Sigmoid colon (tissue), 7 donors: ENCODE results near the gene IL9R. TPM values are rescaled to one million over a fixed set of nuclear protein-coding genes. Genes with fewer than 3 reads are reported as not detected.
"Not testable (repeated sequence)": the region's sequence is repeated elsewhere in the genome, so short reads cannot be mapped to it uniquely, and the experiment has no call there.

Experiments
- DNase-seq: peaks from one replicate; pipeline ENCODE4 v3.0.0-alpha.2; 2019
- H3K27ac ChIP-seq, 4 donors: fragments of 200-600 bp; sonication (generic); one replicate each; pipeline ENCODE4 v1.5.1; 2016 to 2019; ENCODE audit warnings: mild to moderate bottlenecking in 1 of 4
- H3K27me3 ChIP-seq, 3 donors: fragments of 200-600 bp; sonication (generic); one replicate each; pipeline ENCODE4 v1.5.1; 2019; ENCODE audit warnings: mild to moderate bottlenecking in 1 of 3
- H3K36me3 ChIP-seq, 4 donors: fragments of 200-600 bp; sonication (generic); one replicate each; pipeline ENCODE4 v1.5.1; 2016 to 2019
- H3K4me1 ChIP-seq, 4 donors: fragments of 200-600 bp; sonication (generic); one replicate each; pipeline ENCODE4 v1.5.1; 2017 to 2019
- H3K4me3 ChIP-seq, 4 donors: fragments of 200-600 bp; sonication (generic); one replicate each; pipeline ENCODE4 v1.5.1; 2017 to 2019; ENCODE audit warnings: mild to moderate bottlenecking in 2 of 4, moderate library complexity in 1 of 4
- H3K9me3 ChIP-seq, 4 donors: fragments of 200-600 bp in 3 of 4; sonication (generic) in 3 of 4; one replicate each; pipeline versions ENCODE4 v1.5.1 to v1.6.1; 2013 to 2019
- EP300 ChIP-seq, 4 donors: sonication (generic); formaldehyde crosslinking; IDR thresholded peaks; one replicate each; pipeline ENCODE4 v1.6.1; 2017; ENCODE audit warnings: antibody characterized with exemption in 4 of 4
- POLR2A ChIP-seq, 2 donors: fragments of 450-650 bp; IDR thresholded peaks; one replicate each; pipeline ENCODE4 v1.6.1; 2016; ENCODE audit warnings: antibody characterized with exemption in 2 of 2, mild to moderate bottlenecking in 2 of 2, moderate library complexity in 2 of 2
- POLR2AphosphoS5 ChIP-seq, 4 donors: sonication (generic); formaldehyde crosslinking; IDR thresholded peaks; one replicate each; pipeline ENCODE4 v1.6.1; 2017; ENCODE audit warnings: antibody characterized with exemption in 4 of 4
- WGBS, 2 donors: extraction: QIAGEN DNeasy Blood & Tissue Kit; methylation state at CpG; one replicate each; pipeline ENCODE4 v1.1.7; 2013; 5-methylcytosine and 5-hydroxymethylcytosine counted together
- intact Hi-C: fragments of 100-400 bp; cut with DNase I; formaldehyde crosslinking; loops from one replicate; pipeline ENCODE4 v1.15.1; 2023
- polyA plus RNA-seq, 3 donors: library from polyadenylated mRNA; stranded (reverse); fragments of 200-250 nt; gene quantifications; one replicate each; pipeline ENCODE4 v1.2.3, GENCODE V29; 2013
- total RNA-seq, 4 donors: library from RNA; depleted of rRNA; stranded (reverse); fragments of >200 nt; gene quantifications; one replicate each; pipeline ENCODE4 v1.1.0, GENCODE V29; 2016
- TF ChIP-seq, protein P1 (sequence below), 4 experiments: fragments of 450-650 bp in 3 of 4; fragments of 200-600 bp in 1 of 4; IDR thresholded peaks; one replicate each; pipeline ENCODE4 v1.5.1; 2016 to 2019; ENCODE audit warnings: antibody characterized with exemption in 4 of 4, mild to moderate bottlenecking in 3 of 4, moderate library complexity in 2 of 4
- donor health status: healthy with polysubstance abuse.
- donor health status: Bipolar disorder and iron deficiency.
- donor health status: healthy.

The IL9R gene
- total and polyA plus RNA-seq, 7 donors: 0.16 to 1.1 TPM; not detected in 5

- Histone ChIP-seq H3K27me3 (no peaks in the 10 kb centered on the region), H3K4me3 (no peak overlapping the region), H3K36me3 (no peaks in the 10 kb centered on the region), H3K4me1 (no peaks in the 10 kb centered on the region), H3K9me3 (peaks cover 0 to 6% (median 0%) of the 10 kb centered on the region in 4 donors), H3K27ac (no peak overlapping the region)
- intact Hi-C loops: no loop called here
- WGBS, 2 donors: 82 to 86% methylated on average over 2 of the region's 2 CpGs
- TF ChIP-seq, protein P1, sequence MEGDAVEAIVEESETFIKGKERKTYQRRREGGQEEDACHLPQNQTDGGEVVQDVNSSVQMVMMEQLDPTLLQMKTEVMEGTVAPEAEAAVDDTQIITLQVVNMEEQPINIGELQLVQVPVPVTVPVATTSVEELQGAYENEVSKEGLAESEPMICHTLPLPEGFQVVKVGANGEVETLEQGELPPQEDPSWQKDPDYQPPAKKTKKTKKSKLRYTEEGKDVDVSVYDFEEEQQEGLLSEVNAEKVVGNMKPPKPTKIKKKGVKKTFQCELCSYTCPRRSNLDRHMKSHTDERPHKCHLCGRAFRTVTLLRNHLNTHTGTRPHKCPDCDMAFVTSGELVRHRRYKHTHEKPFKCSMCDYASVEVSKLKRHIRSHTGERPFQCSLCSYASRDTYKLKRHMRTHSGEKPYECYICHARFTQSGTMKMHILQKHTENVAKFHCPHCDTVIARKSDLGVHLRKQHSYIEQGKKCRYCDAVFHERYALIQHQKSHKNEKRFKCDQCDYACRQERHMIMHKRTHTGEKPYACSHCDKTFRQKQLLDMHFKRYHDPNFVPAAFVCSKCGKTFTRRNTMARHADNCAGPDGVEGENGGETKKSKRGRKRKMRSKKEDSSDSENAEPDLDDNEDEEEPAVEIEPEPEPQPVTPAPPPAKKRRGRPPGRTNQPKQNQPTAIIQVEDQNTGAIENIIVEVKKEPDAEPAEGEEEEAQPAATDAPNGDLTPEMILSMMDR (IDR thresholded peaks at IDR 0.05): no peak
- TF ChIP-seq EP300 (IDR thresholded peaks at IDR 0.05) (no peak), POLR2A (IDR thresholded peaks at IDR 0.05) (no peak), POLR2AphosphoS5 (IDR thresholded peaks at IDR 0.05) (no peak)
- no peak for DNase-seq
Measured at GRCh38 chrX:155983326-155983725, 14.2 kb upstream of the IL9R start.

GRCh38 chrX:155985208-155985607, 12.3 kb upstream of the IL9R start:
- 24 to 60% methylated on average over 2 of the region's 2 CpGs for WGBS, 2 donors
- intact Hi-C loops: no loop called here
- TF ChIP-seq, protein P1 (IDR thresholded peaks at IDR 0.05): no peak
- TF ChIP-seq EP300 (IDR thresholded peaks at IDR 0.05): no peak
- no peak for TF ChIP-seq POLR2AphosphoS5 (IDR thresholded peaks at IDR 0.05)
- no peak for TF ChIP-seq POLR2A (IDR thresholded peaks at IDR 0.05)

GRCh38 chrX:155986995-155987394, 10.5 kb upstream of the IL9R start:
- intact Hi-C loops, H3K27ac ChIP-seq: not testable (repeated sequence)
- 21 to 35% methylated on average over 2 of the region's 2 CpGs for WGBS, 2 donors

More at GRCh38 chrX:155985208-155985607, 12.3 kb upstream of the IL9R start:
- no peak for DNase-seq
- Histone ChIP-seq H3K27ac (no peak overlapping the region), H3K4me1 (no peaks in the 10 kb centered on the region), H3K27me3 (no peaks in the 10 kb centered on the region), H3K4me3 (no peak overlapping the region), H3K36me3 (no peaks in the 10 kb centered on the region), H3K9me3 (peaks cover 0 to 6% (median 0%) of the 10 kb centered on the region in 4 donors)

GRCh38 chrX:155988859-155989258, 8.6 kb upstream of the IL9R start:
- TF ChIP-seq POLR2A (IDR thresholded peaks at IDR 0.05): no peak
- TF ChIP-seq EP300 (IDR thresholded peaks at IDR 0.05): no peak
- no peak for TF ChIP-seq POLR2AphosphoS5 (IDR thresholded peaks at IDR 0.05)
- TF ChIP-seq, protein P1 (IDR thresholded peaks at IDR 0.05): no peak
- no peaks in the 10 kb centered on the region for H3K27me3 ChIP-seq
- intact Hi-C loops: no loop called here
- H3K4me3 ChIP-seq: no peak overlapping the region
- no peaks in the 10 kb centered on the region for H3K4me1 ChIP-seq
- H3K9me3 ChIP-seq: peaks cover 0 to 1% (median 0%) of the 10 kb centered on the region in 4 donors
- no peaks in the 10 kb centered on the region for H3K36me3 ChIP-seq
- WGBS, 2 donors: 84 to 87% methylated on average over 4 of the region's 4 CpGs
- DNase-seq: no peak
- no peak overlapping the region for H3K27ac ChIP-seq

More at GRCh38 chrX:155986995-155987394, 10.5 kb upstream of the IL9R start:
- not testable (repeated sequence) for H3K36me3 ChIP-seq, H3K27me3 ChIP-seq, H3K4me3 ChIP-seq, H3K9me3 ChIP-seq, DNase-seq, H3K4me1 ChIP-seq

DNA sequence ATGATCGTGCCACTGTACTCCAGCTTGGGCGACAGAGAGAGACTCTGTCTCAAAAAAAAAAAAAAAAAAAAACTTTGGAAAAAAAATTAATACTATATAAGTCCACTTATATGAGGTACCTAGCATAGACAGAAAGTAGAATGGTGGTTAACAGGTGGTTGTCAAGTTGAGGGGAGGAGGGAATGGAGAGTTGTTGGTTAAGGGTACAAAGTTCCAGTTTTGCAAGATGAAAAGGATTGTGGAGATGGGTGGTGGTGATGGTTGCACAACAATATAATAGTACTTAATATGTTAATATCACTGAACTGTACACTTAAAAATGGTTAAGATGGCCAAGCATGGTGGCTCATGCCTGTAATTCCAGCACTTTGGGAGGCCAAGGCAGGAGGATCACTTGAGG, 4.1 kb upstream of the IL9R start:
- Histone ChIP-seq H3K27ac (no peak overlapping the region), H3K4me3 (no peak overlapping the region), H3K36me3 (no peaks in the 10 kb centered on the region), H3K27me3 (no peaks in the 10 kb centered on the region), H3K9me3 (no peaks in the 10 kb centered on the region), H3K4me1 (no peaks in the 10 kb centered on the region)
- DNase-seq: no peak
- 79 to 89% methylated on average over 2 of the region's 2 CpGs for WGBS, 2 donors
- intact Hi-C loops: no loop called here
- TF ChIP-seq EP300 (IDR thresholded peaks at IDR 0.05): no peak
- TF ChIP-seq, protein P1 (IDR thresholded peaks at IDR 0.05): no peak
- no peak for TF ChIP-seq POLR2AphosphoS5 (IDR thresholded peaks at IDR 0.05)
